Measurements from ENCODE around the gene INHA.

- TF ChIP-seq, protein P1, sequence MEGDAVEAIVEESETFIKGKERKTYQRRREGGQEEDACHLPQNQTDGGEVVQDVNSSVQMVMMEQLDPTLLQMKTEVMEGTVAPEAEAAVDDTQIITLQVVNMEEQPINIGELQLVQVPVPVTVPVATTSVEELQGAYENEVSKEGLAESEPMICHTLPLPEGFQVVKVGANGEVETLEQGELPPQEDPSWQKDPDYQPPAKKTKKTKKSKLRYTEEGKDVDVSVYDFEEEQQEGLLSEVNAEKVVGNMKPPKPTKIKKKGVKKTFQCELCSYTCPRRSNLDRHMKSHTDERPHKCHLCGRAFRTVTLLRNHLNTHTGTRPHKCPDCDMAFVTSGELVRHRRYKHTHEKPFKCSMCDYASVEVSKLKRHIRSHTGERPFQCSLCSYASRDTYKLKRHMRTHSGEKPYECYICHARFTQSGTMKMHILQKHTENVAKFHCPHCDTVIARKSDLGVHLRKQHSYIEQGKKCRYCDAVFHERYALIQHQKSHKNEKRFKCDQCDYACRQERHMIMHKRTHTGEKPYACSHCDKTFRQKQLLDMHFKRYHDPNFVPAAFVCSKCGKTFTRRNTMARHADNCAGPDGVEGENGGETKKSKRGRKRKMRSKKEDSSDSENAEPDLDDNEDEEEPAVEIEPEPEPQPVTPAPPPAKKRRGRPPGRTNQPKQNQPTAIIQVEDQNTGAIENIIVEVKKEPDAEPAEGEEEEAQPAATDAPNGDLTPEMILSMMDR (IDR thresholded peaks at IDR 0.05; ENCODE audit: insufficient read depth, low read depth, low read length) = no peak
- TF ChIP-seq EZH2 (IDR thresholded peaks at IDR 0.05; ENCODE audit: insufficient read depth, low read length) = no peak
Observed at GRCh38 chr2:219523031-219523671, 49.0 kb upstream of the INHA start.

All from astrocyte (in vitro differentiated cells and primary cell).